OCI-LY7 (cell line): ENCODE results near the gene CALHM2. TPM values are rescaled to one million over a fixed set of nuclear protein-coding genes. Genes with fewer than 3 reads are reported as not detected.

Source experiments
- BruUV-seq: library from RNA; stranded (reverse); fragments of 400-500 nt; replicated peaks from 2 replicates; lab custom pipeline; 2021; lab: Mats Ljungman, UMichigan
- CTCF ChIA-PET: fragments of 300-600 bp; sonication (Branson Sonifier 250); formaldehyde crosslinking; loops from one replicate; lab custom pipeline; 2022; ENCODE audit warnings: antibody characterized with exemption; ENCODE audit not compliant: unreplicated experiment; lab: Charles Lee
- POLR2A ChIA-PET: fragments of 300-600 bp; sonication (Branson Sonifier 250); formaldehyde crosslinking; loops from one replicate; lab custom pipeline; 2022; ENCODE audit warnings: antibody characterized with exemption; lab: Charles Lee
- DNase-seq: peaks from one replicate; pipeline ENCODE4 v3.0.0-alpha.2; 2015; ENCODE audit warnings: low spot score
- H2AFZ ChIP-seq: fragments of 200-600 bp; sonication (generic), shearing (Covaris generic); 2 replicates; pipeline ENCODE4 v1.6.1; 2014; ENCODE audit warnings: mild to moderate bottlenecking, antibody characterized with exemption, low read length, moderate library complexity
- H3K27ac ChIP-seq: fragments of 200-600 bp; sonication (generic); 2 replicates; pipeline ENCODE4 v1.5.1; 2014; ENCODE audit warnings: mixed run types, low read depth, mild to moderate bottlenecking, moderate library complexity, low read length, inconsistent platforms; ENCODE audit not compliant: poor library complexity, severe bottlenecking
- H3K36me3 ChIP-seq: fragments of 200-600 bp; sonication (generic); 2 replicates; pipeline ENCODE4 v1.6.1; 2014; ENCODE audit warnings: mild to moderate bottlenecking, antibody characterized with exemption, low read length, moderate library complexity, mixed read lengths; ENCODE audit not compliant: insufficient read depth
- H3K4me1 ChIP-seq: fragments of 200-600 bp; sonication (generic); 2 replicates; pipeline ENCODE4 v1.5.1; 2014; ENCODE audit warnings: mild to moderate bottlenecking, low read length; ENCODE audit not compliant: insufficient read depth, poor library complexity, severe bottlenecking
- H3K4me2 ChIP-seq: fragments of 200-600 bp; sonication (generic); 2 replicates; pipeline ENCODE4 v1.6.1; 2014; ENCODE audit warnings: mild to moderate bottlenecking, low read length
- H3K4me3 ChIP-seq: fragments of 200-600 bp; sonication (generic); 2 replicates; pipeline ENCODE4 v1.5.1; 2014; ENCODE audit warnings: mild to moderate bottlenecking, low read depth, low read length; ENCODE audit not compliant: poor library complexity, severe bottlenecking
- H3K79me2 ChIP-seq: fragments of 200-600 bp; sonication (generic); 2 replicates; pipeline ENCODE4 v1.6.1; 2016; ENCODE audit warnings: low read depth, mild to moderate bottlenecking, low read length, moderate library complexity, mixed read lengths; ENCODE audit not compliant: insufficient read depth
- H3K9me2 ChIP-seq: fragments of 200-600 bp; sonication (generic); 2 replicates; pipeline ENCODE4 v1.6.1; 2016; ENCODE audit warnings: mild to moderate bottlenecking, low read length, mixed read lengths; ENCODE audit not compliant: insufficient read depth
- H3K9me3 ChIP-seq: fragments of 200-600 bp; sonication (generic); 2 replicates; pipeline ENCODE4 v1.6.1; 2014; ENCODE audit warnings: mild to moderate bottlenecking, mixed run types, low read length, mixed read lengths
- H4K20me1 ChIP-seq: fragments of 200-600 bp; sonication (generic); 2 replicates; pipeline ENCODE4 v1.6.1; 2014; ENCODE audit warnings: mild to moderate bottlenecking, antibody characterized with exemption, low read length, moderate library complexity, mixed read lengths; ENCODE audit not compliant: insufficient read depth
- CTCF ChIP-seq: fragments of 200-600 bp; sonication (generic); conservative IDR thresholded peaks from 2 replicates; pipeline ENCODE4 v1.5.1; 2014; ENCODE audit warnings: mild to moderate bottlenecking, antibody characterized with exemption, low read length, moderate library complexity, mixed read lengths
- EZH2phosphoT487 ChIP-seq: fragments of 200-600 bp; sonication (generic); IDR thresholded peaks from 2 replicates; pipeline ENCODE4 v1.6.1; 2018; ENCODE audit warnings: low read depth, borderline replicate concordance, mild to moderate bottlenecking, mixed run types, antibody characterized with exemption, low read length, moderate library complexity, mixed read lengths
- intact Hi-C: fragments of 100-400 bp; cut with micrococcal nuclease; formaldehyde crosslinking; loops from one replicate; pipeline ENCODE4 v1.10.0; 2022; ENCODE audit not compliant: unreplicated experiment
- total RNA-seq, 2 experiments: library from RNA; depleted of rRNA in 1 of 2; stranded (reverse); fragments of >200 nt in 1 of 2; shearing (Covaris generic) in 1 of 2; gene quantifications; 2 replicates each; pipeline ENCODE4 v1.2.3, GENCODE V29; 2014 to 2022

The CALHM2 gene
- total RNA-seq, 2 experiments from 2014 or later: not detected

- no peak overlapping the region for H3K4me2 ChIP-seq
- POLR2A ChIA-PET: interaction anchor here (0.9 kb wide), 1 partner anchor 65 kb away, joined by 3 read pairs; no protein-coding TSS in a partner anchor
- H3K4me3 ChIP-seq: no peak overlapping the region
- H4K20me1 ChIP-seq: no peaks in the 10 kb centered on the region
- DNase-seq: no peak
- CTCF ChIA-PET: no interaction called here
- H3K9me3 ChIP-seq: no peaks in the 10 kb centered on the region
- TF ChIP-seq EZH2phosphoT487 (no peak), CTCF (no peak)
- no peak overlapping the region for H3K27ac ChIP-seq
- H3K9me2 ChIP-seq: no peaks in the 10 kb centered on the region
- no peaks in the 10 kb centered on the region for H3K79me2 ChIP-seq
- H3K4me1 ChIP-seq: peaks cover 26% of the 10 kb centered on the region
- no peaks in the 10 kb centered on the region for H3K36me3 ChIP-seq
- H2AFZ ChIP-seq: no peak overlapping the region
- intact Hi-C loops: loop anchor here (5.0 kb wide), 1 partner anchor 563 kb away; the partner anchor contains the start of gene CNNM2
- BruUV-seq: no TSS peak
These were observed 28.4 kb upstream of the CALHM2 start for GRCh38 chr10:103480521-103480920.

GRCh38 chr10:103479135-103479534 is 27.0 kb upstream of the CALHM2 start, which contains the start of gene CALHM3:
Gene CALHM3 (minus strand): TSS chr10:103479240. CDS start chr10:103479032, 208 bp downstream.
- no peak for DNase-seq
- ChIA-PET CTCF (no interaction called here), POLR2A (interaction anchor here (0.6 kb wide), 1 partner anchor 112 kb away, joined by 6 read pairs; no protein-coding TSS in a partner anchor)
- no peaks in the 10 kb centered on the region for H3K79me2 ChIP-seq
- H3K4me2 ChIP-seq: no peak within 1 kb of the TSS
- H3K27ac ChIP-seq: no peak within 1 kb of the TSS
- H3K4me1 ChIP-seq: peaks cover 30% of the 10 kb centered on the region
- H3K4me3 ChIP-seq: no peak within 1 kb of the TSS
- H2AFZ ChIP-seq: no peak within 1 kb of the TSS; the same call in 1 of the 2 replicates
- no peaks in the 10 kb centered on the region for H4K20me1 ChIP-seq
- H3K36me3 ChIP-seq: no peaks in the 10 kb centered on the region
- H3K9me2 ChIP-seq: no peaks in the 10 kb centered on the region
- intact Hi-C loops: no loop called here
- TF ChIP-seq EZH2phosphoT487 (no peak), CTCF (no peak)
- BruUV-seq: no TSS peak
- H3K9me3 ChIP-seq: no peaks in the 10 kb centered on the region

GRCh38 chr10:103478671-103479070 is 26.5 kb upstream of the CALHM2 start:
- Histone ChIP-seq H3K9me3 (no peaks in the 10 kb centered on the region), H3K4me2 (no peak overlapping the region), H4K20me1 (no peaks in the 10 kb centered on the region), H3K9me2 (no peaks in the 10 kb centered on the region), H3K4me3 (no peak overlapping the region), H3K27ac (no peak overlapping the region), H2AFZ (no peak overlapping the region), H3K36me3 (no peaks in the 10 kb centered on the region), H3K79me2 (no peaks in the 10 kb centered on the region), H3K4me1 (peaks cover 30% of the 10 kb centered on the region)
- TF ChIP-seq CTCF (no peak), EZH2phosphoT487 (no peak)
- BruUV-seq: no TSS peak
- intact Hi-C loops: no loop called here
- ChIA-PET POLR2A (no interaction called here), CTCF (no interaction called here)
- DNase-seq: no peak
